Measurements from ENCODE around the gene SLC12A7.

DNA sequence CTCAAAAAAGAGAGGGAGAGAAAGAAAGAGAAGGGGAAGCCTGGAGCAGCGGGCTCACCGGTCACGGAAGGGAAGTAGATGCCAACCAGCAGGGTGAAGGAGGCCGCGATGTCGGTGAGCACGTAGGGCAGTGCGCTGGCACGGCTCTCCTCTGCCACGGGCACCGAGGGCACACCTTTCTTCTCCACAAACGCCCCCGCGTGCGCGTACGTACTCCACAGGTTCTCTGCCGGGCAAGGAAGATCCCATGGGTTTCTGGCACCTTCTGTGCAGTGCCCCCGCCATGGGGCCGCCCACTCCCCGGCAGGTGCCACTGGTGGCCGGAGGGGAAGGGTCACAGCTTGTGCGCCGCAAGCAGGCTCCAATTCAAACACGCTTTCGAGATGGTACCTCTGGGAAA is 30.3 kb downstream of the SLC12A7 start:
- TF ChIP-seq CTCF (IDR thresholded peaks at IDR 0.05) = no peak
- TF ChIP-seq POLR2A (IDR thresholded peaks at IDR 0.05) = no peak
